Fibroblast of peridontal ligament (primary cell): ENCODE measurements around the gene IL36RN.

Experiments used
- DNase-seq: peaks from one replicate; pipeline ENCODE4 v3.0.0-alpha.2; 2010; ENCODE audit errors: extremely low read depth

Gene IL36RN

GRCh38 chr2:113050921-113051895 is 7.8 kb upstream of the IL36RN start:
- no peak for DNase-seq

- no peak for DNase-seq
Observed at GRCh38 chr2:113052396-113052917, 6.5 kb upstream of the IL36RN start, which contains the start of gene IL36B. IL36B (minus strand) TSS chr2:113052867.

GRCh38 chr2:113053666-113054065 is 5.3 kb upstream of the IL36RN start:
- no peak for DNase-seq

GRCh38 chr2:113054066-113054465 is 4.9 kb upstream of the IL36RN start:
- no peak for DNase-seq

GRCh38 chr2:113056521-113056920 is 2.5 kb upstream of the IL36RN start:
- DNase-seq: no peak

GRCh38 chr2:113057117-113057516 is 1.9 kb upstream of the IL36RN start:
- no peak for DNase-seq

- DNase-seq: no peak
Observed at GRCh38 chr2:113058411-113058994, 495 bp upstream of the IL36RN start.

GRCh38 chr2:113060396-113060795 is 1.4 kb downstream of the IL36RN start:
- DNase-seq: no peak

- no peak for DNase-seq
Observed at GRCh38 chr2:113060796-113061195, 1.8 kb downstream of the IL36RN start.

- DNase-seq: no peak
Observed at GRCh38 chr2:113061241-113061640, 2.2 kb downstream of the IL36RN start.

GRCh38 chr2:113061896-113062770 is 3.1 kb downstream of the IL36RN start:
- DNase-seq: no peak

- no peak for DNase-seq
Observed at GRCh38 chr2:113064281-113064680, 5.3 kb downstream of the IL36RN start.

GRCh38 chr2:113064898-113065297 is 5.9 kb downstream of the IL36RN start:
- no peak for DNase-seq

- no peak for DNase-seq
Observed at GRCh38 chr2:113067681-113068080, 8.7 kb downstream of the IL36RN start, which contains the start of gene IL1F10. IL1F10 (plus strand) TSS chr2:113067970; CDS start chr2:113072739, 4,769 bp downstream.

GRCh38 chr2:113068249-113068648 is 9.3 kb downstream of the IL36RN start:
- no peak for DNase-seq

- DNase-seq: no peak
Observed at GRCh38 chr2:113068706-113069485, 9.9 kb downstream of the IL36RN start.

GRCh38 chr2:113069676-113070605 is 10.9 kb downstream of the IL36RN start:
- DNase-seq: no peak

- DNase-seq: no peak
Observed at GRCh38 chr2:113070606-113070975, 11.6 kb downstream of the IL36RN start.

GRCh38 chr2:113072584-113072983 is 13.6 kb downstream of the IL36RN start:
- DNase-seq: no peak

GRCh38 chr2:113073325-113073834 is 14.4 kb downstream of the IL36RN start:
- DNase-seq: no peak
